Islet of Langerhans (tissue), 1 donor: ENCODE data around the gene TRAF3.
"Not testable (repeated sequence)": the region's sequence is repeated elsewhere in the genome, so short reads cannot be mapped to it uniquely, and the experiment has no call there.

ENCODE experiments used
- FAIRE-seq: peaks from one replicate; lab custom pipeline; 2011; peaks lifted over from hg19 to GRCh38; lab: Jason Lieb, UNC

The TRAF3 gene

GRCh38 chr14:102830474-102831045 lies 53.3 kb downstream of the TRAF3 start:
- no peak for FAIRE-seq

DNA sequence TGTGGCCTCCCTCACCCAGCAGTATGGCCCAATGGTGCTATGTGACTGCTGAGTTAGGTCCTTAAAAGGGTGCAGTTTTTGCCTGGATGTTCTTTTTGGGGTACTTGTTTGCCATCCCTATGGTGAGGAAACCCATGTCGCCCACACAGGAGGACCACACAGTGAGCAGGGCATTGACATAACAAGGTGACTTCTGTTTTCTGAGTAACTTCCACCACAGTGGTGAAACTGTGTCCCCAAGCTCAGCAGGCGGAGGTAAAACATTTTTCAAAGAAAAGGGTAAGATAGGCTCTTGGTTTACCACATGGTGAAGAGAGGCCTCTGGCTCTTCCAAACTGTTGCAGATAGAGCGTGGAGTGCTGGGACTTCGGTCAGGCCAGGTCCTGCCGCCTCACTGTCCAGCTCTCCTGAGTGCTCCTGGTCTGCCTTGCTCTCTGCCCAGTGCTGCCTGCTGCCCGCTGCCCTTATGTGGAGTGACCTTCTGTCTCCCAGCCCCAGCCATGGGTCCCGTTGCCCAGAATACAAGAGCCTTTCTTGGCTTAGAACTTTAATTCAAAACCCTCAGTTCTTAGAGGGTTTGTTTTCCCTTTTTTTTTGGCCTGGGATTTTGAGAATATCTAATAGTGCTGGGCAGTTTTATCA lies 54.0 kb downstream of the TRAF3 start:
- no peak for FAIRE-seq

DNA sequence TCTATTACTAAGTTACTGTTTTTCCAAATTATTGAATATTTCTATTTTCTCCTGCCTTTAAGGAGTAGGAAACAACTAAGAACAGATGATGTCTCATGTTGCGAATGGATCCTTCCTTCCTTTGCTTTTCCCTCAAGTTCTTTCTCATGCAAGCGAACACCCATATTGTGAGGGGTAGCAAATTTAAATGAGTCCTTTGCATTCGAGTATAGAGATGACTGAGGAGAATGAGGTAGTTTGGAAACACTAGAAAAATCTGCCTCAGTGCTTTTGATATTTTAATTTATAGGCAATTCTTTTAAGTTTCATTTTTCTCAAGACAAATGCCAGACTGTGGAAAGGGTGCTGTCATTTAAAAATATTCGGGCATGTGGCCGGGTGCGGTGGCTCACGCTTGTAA lies 56.1 kb downstream of the TRAF3 start:
- FAIRE-seq = no peak

DNA sequence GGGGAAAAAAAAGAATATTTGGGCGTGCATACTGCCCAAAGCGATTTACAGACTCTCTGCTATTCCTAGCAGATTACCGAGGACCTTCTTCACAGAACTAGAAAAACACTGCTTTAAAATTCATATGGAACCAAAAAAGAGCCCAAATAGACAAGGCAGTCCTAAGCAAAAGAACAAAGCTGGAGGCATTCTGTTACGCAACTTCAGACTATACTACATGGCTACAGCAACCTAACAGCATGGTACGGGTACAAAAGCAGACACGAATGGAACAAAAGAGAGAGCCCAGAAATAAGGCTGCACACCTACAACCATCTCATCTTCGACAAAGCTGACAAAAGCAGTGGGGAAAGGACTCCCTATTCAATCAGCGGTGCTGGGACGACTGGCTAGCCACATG lies 56.7 kb downstream of the TRAF3 start:
- no peak for FAIRE-seq

GRCh38 chr14:102835959-102836358 lies 58.7 kb downstream of the TRAF3 start:
- no peak for FAIRE-seq

DNA sequence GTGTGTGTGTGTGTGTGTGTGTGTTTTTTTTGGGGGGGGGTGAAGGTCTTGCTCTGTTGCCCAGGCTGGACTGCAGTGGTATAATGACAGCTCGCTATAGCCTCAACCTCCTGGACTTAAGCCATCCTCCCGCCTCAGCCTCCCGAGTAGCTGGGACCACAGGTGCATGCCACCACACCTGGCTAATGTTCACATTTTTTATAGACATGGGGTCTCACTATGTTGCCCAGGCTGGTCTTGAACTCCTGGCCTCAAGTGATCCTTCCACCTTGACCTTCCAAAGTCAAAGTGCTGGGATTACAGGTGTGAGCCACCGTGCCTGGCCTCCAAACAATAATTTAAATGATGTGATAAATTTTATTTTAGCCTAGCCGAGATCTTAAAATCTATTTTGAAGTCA lies 59.9 kb downstream of the TRAF3 start:
- FAIRE-seq = not testable (repeated sequence)

- FAIRE-seq = no peak
Observed at GRCh38 chr14:102838501-102838900, 61.3 kb downstream of the TRAF3 start.

GRCh38 chr14:102840115-102840514 lies 62.9 kb downstream of the TRAF3 start:
- FAIRE-seq = no peak

DNA sequence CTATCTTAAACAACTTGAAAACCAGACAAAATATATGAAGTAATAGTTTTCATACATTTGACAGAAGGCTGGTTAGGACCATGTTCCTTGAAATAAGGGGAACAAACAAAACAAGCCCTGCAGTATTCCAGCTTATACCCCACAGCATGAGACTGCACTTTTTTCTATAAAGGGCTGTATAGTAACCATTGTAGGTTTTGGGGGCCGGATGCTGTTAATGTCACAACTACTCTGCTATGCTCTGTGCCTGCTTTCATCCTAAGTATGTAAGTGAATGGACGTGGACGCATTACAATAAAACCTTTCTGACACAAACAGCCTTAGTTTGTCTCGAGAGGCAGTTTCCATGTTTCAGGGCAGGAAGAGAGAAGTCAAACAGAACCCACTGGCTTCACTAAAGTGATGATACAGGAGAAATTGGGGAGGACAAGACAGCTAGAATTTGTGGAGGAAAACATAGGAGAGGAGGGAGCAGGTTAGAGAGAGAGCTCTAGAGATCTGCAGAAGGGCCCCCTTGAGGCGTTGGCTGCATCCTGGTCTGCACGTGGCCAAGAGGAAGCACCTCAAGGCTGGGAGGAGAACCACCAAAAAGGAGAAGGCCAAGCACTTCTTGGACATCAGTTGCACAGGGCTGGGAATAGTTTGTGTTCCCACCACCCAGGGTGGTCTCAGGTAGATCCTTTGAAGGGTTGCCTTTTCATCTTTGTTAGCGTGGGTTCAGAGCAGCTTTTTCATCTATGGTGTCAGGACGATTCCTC lies 63.7 kb downstream of the TRAF3 start:
- FAIRE-seq = no peak

GRCh38 chr14:102848830-102849525 lies 71.7 kb downstream of the TRAF3 start:
- FAIRE-seq = no peak

GRCh38 chr14:102849526-102850379 lies 72.5 kb downstream of the TRAF3 start:
- FAIRE-seq = no peak

GRCh38 chr14:102853648-102854047 lies 76.4 kb downstream of the TRAF3 start:
- no peak for FAIRE-seq

GRCh38 chr14:102854091-102854703 lies 76.9 kb downstream of the TRAF3 start:
- FAIRE-seq = no peak

- FAIRE-seq = no peak
Observed at GRCh38 chr14:102856179-102856578, 78.9 kb downstream of the TRAF3 start.

GRCh38 chr14:102857444-102857843 lies 80.2 kb downstream of the TRAF3 start:
- FAIRE-seq = no peak

DNA sequence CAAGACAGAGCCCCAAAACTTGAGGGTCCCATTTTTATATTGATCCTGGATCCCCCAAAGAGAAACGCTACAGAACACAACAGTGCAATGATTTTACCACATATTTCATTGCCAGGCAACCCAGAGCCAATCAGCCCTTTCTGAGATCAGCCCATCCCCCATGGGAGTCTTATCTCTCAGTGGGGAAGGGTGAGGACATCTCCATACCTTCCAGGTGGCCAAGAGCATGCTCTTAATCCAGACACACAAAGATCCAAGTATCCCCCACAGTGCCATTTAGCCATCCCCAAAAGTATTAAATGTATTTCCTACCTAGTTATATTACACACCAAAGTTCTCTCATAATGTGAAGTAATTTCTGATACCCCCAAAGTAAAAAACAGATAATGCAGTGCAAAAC lies 82.7 kb downstream of the TRAF3 start:
- no peak for FAIRE-seq

- no peak for FAIRE-seq
Observed at GRCh38 chr14:102862154-102862773, 85.0 kb downstream of the TRAF3 start.

DNA sequence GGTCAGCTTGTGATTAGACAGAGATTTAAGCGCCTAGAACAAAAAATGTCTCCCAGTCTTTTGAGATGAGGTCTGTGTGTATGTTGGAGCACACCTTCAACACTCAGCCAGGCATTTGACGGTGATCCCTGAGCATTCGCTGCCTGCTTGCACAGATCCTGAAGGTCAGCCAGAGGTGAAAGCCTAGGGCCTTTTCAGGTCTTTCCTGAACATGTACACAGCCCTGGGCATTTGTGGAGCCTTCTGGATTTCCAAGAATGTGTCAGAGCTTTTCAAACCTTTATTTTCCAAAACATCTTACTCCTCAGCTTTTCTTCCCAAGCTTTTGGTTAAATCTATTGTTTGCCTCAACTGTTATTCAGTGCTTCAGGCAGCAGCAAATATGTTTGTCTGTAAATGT lies 86.1 kb downstream of the TRAF3 start:
- no peak for FAIRE-seq

- not testable (repeated sequence) for FAIRE-seq
Observed at GRCh38 chr14:102865916-102866315, 88.7 kb downstream of the TRAF3 start.

- FAIRE-seq = no peak
Observed at GRCh38 chr14:102866982-102867761, 89.9 kb downstream of the TRAF3 start.
